Measurements from ENCODE around the gene CAPN11. TPM values are rescaled to one million over a fixed set of nuclear protein-coding genes. Genes with fewer than 3 reads are reported as not detected.

The CAPN11 gene
- 1 to 10 TPM; 2.5 to 3.0 TPM for total RNA-seq

DNA sequence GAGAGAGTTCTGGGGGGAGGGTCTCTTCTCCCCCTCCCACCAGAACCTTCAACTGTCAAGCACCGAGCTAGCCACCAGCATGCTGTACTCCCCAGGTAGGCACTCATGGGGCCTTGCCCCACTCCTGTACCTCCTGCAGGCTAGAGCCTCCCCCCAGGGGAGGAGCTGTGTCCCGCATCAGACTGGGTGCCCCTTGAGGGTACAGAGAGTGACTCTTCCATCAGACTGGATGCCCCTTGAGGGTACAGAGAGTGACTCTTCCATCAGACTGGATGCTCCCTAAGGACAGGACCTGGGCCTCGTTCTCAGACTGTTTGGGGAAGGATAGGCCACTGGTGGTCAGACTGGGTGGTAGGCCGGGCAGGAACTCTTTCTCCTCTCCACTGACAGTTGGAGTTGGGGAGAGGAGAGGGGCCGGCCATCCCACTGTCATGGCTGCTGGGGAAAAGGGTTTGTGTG lies at the start of gene CAPN11:
TSS of gene CAPN11 (plus strand) at position 51 of the 459 bp plus-strand sequence. CDS start at position 80, 29 bp downstream.
- DNase-seq: no peak
- POLR2A ChIA-PET: no interaction called here
- H3K4me1 Mint-ChIP-seq: peaks cover 9% of the 10 kb centered on the region

DNA sequence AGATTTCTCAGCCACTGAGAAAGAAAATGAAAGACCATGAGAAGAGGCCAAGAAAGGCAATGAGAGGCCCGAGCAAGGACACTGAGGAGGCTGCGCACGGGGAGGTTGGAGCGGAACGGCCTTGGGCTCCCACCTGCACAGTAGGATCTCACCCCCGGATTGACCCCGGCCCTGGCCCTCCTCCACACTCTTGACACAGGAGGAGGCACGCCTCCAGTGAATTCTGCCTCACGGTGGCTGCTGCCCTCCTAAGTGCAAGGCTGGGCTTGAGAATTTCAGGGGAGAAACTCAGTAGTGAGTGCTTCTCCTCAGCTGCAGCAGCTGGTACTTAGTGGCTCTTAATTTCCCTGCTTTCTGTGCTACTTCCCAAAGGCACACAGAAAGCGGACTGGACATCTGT lies 49.4 kb upstream of the CAPN11 start:
- ChIA-PET CTCF (interaction anchor here (1.0 to 1.3 kb wide), 4 partner anchors 10 to 51 kb away, joined by 3 to 7 read pairs (median 4); no protein-coding TSS in a partner anchor), POLR2A (no interaction called here)
- H3K4me3 Mint-ChIP-seq: no peak overlapping the region
- no peaks in the 10 kb centered on the region for H3K27me3 Mint-ChIP-seq
- peaks cover 30% of the 10 kb centered on the region for H3K36me3 Mint-ChIP-seq (ENCODE audit: low read depth)
- H3K9me3 Mint-ChIP-seq: no peaks in the 10 kb centered on the region
- no peak for DNase-seq
- H3K4me1 Mint-ChIP-seq: peaks cover 15% of the 10 kb centered on the region
- no peak overlapping the region for H3K27ac Mint-ChIP-seq

More for the DNA sequence above, at the start of gene CAPN11:
- Mint-ChIP-seq H3K9me3 (no peaks in the 10 kb centered on the region), H3K36me3 (ENCODE audit: low read depth) (no peaks in the 10 kb centered on the region), H3K4me3 (no peak within 1 kb of the TSS), H3K27me3 (peaks cover 4% of the 10 kb centered on the region), H3K27ac (peak within 1 kb of the TSS; percentile 2)
- CTCF ChIA-PET: interaction anchor here (1.0 kb wide), 1 partner anchor 11 kb away, joined by 3 read pairs; no protein-coding TSS in a partner anchor

DNA sequence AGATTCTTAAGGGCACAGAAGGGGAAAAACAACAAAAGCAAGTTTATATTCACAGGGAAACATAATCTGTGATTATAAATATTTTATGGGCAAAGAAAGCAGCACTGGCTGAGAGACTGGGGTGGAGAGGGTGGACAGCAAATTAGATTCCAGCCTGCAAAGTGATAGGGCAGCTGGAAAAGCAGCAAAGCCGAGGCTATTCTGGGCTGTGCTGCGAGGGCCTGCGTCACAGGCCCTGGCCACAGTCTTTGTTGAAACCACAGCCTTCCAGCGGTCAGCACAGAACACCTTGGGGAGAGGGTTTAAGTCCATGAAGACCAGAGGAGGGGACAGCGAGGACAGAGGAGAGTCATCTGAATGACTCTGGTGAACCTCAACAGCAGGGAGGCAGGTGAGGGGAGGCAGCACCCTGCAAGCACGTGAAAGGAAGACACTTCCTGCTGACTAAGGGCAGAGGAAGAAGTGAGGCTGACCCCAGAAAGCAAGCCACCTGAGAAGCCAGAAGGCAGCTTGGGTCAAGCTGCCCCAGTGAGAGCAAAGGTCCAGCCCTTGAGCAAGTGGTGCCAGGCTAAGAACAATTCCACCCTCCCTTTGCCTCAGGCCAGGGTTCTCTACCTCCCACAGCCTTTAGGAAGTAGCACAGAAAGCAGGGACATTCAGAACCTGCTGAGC lies 48.5 kb upstream of the CAPN11 start:
- no peak for DNase-seq
- ChIA-PET POLR2A (no interaction called here), CTCF (interaction anchor here (1.0 to 1.8 kb wide), 5 partner anchors 10 to 50 kb away, joined by 3 to 4 read pairs (median 3); no protein-coding TSS in a partner anchor)
- Mint-ChIP-seq H3K36me3 (ENCODE audit: low read depth) (peaks cover 32% of the 10 kb centered on the region), H3K27ac (no peak overlapping the region), H3K4me1 (peaks cover 16% of the 10 kb centered on the region), H3K27me3 (no peaks in the 10 kb centered on the region), H3K4me3 (no peak overlapping the region), H3K9me3 (no peaks in the 10 kb centered on the region)

DNA sequence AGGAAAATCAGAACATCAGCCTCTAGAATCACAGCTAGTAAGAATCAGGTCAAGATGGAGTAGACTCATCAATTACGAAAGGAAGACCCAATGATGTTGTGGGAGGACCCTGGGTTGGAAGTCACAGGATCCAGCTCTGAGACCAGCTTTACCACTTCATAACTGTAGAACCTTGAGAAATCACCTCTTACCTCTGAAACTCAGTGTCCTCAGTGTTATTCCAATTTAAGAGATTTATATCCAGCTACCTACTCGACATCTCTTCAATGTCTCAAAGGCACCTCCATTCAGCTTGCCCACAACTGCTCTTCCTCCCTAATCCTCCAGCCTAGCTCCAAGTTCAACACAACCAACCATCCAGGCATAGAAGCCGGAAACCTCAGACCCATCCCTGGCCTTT lies 47.7 kb upstream of the CAPN11 start:
- Mint-ChIP-seq H3K9me3 (no peaks in the 10 kb centered on the region), H3K4me1 (peaks cover 23% of the 10 kb centered on the region), H3K36me3 (ENCODE audit: low read depth) (peaks cover 36% of the 10 kb centered on the region), H3K27me3 (no peaks in the 10 kb centered on the region), H3K4me3 (no peak overlapping the region), H3K27ac (no peak overlapping the region)
- POLR2A ChIA-PET: no interaction called here
- CTCF ChIA-PET: interaction anchor here (0.7 to 1.8 kb wide), 6 partner anchors 9 to 37 kb away, joined by 3 to 7 read pairs (median 3); no protein-coding TSS in a partner anchor
- no peak for DNase-seq

DNA sequence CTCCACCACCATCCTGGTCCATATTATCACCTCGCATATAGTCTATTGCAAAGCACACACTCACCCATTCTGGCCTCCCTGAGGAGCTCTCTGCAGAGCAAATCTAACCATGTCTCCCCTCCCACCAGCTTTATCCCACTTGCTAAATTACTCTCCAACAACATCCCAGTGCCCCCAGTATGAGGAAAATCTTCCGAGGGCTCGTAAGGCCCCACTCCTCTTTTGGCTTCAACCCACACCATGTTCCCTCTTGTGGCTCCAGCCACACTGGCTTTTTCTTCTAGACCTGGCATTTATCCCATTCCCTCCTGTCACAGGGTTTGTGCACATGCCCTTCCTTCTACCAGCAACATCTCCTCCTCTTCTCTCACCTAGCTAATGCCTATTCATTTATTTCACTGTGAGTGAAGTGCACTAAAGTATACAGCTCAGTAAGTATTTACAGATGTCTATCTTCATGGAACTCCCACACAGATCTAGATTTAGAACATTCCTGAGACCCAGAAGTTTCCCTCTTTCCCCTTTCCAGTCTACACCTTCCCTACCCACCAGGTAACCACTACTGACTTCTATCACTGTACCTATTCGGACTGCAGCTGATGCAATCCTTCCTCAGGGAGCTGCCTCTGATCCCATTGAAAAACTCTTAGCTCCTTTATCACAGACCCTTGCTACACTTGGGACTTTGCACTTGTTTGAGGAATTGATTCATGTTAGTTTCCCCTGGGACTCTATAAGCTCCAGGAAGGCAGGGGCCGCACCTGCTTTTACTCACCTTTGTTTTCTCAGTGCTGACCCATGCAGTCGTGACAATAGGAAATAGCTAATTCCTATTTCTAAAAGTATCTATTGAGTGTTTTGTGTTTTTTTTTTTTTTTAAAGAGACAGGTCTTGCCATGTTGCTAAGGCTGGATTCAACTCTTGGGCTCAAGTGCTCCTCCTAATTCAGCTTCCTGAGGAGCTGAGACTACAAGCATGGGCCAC lies 46.9 kb upstream of the CAPN11 start:
- Mint-ChIP-seq H3K36me3 (ENCODE audit: low read depth) (peaks cover 37% of the 10 kb centered on the region), H3K9me3 (no peaks in the 10 kb centered on the region), H3K27me3 (no peaks in the 10 kb centered on the region), H3K4me3 (no peak overlapping the region), H3K27ac (no peak overlapping the region), H3K4me1 (peaks cover 29% of the 10 kb centered on the region)
- no peak for DNase-seq
- POLR2A ChIA-PET: interaction anchor here (0.6 kb wide), 1 partner anchor 200 kb away, joined by 3 read pairs; no protein-coding TSS in a partner anchor
- CTCF ChIA-PET: interaction anchor here (0.7 to 1.8 kb wide), 7 partner anchors 9 to 351 kb away, joined by 3 to 7 read pairs (median 3); no protein-coding TSS in a partner anchor

DNA sequence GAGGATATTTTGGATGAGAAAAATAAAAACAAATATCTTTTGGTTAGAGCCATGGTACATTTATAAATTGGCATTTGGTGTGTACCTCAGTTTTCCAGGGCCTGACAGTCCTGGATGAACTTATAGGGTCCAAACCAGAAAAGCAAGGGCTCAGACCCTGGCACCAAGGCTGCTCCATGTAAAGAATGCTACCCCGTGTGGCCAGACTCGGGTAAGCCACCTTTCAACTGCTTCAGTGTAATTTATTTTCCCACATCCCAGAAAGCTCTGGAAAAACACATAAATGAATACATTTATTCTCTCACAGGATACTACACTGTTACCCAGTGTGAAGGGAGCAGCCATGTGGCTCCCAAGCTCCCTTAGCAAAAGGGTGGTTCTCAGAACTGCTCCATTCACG lies 45.2 kb upstream of the CAPN11 start:
- DNase-seq: no peak
- ChIA-PET CTCF (no interaction called here), POLR2A (no interaction called here)
- Mint-ChIP-seq H3K27ac (peak overlapping the region; percentile 17), H3K27me3 (no peaks in the 10 kb centered on the region), H3K9me3 (no peaks in the 10 kb centered on the region), H3K4me3 (no peak overlapping the region), H3K36me3 (ENCODE audit: low read depth) (peaks cover 41% of the 10 kb centered on the region), H3K4me1 (peaks cover 39% of the 10 kb centered on the region)

DNA sequence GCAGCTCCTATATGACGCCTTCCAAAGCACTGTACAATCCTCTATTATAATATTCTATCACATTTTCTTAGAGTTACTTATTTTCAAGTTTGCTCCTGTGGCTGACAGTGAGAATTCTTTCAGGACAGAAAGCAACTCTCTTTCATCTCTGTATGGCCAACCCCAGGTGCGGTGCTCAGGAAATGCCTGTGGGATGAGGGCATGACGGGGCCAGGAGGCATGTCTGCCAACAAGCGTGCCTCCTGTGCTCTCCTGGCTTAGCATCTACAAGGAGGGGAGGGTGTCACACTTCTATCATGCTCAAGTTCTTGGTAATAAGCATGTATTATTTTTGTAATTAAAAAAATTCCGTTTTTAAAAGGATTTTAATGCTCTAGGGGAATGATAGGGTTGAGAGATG lies 42.8 kb upstream of the CAPN11 start:
- no peak overlapping the region for H3K4me3 Mint-ChIP-seq
- ChIA-PET POLR2A (no interaction called here), CTCF (interaction anchor here (1.1 to 2.9 kb wide), 3 partner anchors 9 to 19 kb away, joined by 3 to 14 read pairs (median 3); no protein-coding TSS in a partner anchor)
- DNase-seq: no peak
- H3K4me1 Mint-ChIP-seq: peaks cover 49% of the 10 kb centered on the region
- no peaks in the 10 kb centered on the region for H3K27me3 Mint-ChIP-seq
- peaks cover 43% of the 10 kb centered on the region for H3K36me3 Mint-ChIP-seq (ENCODE audit: low read depth)
- no peaks in the 10 kb centered on the region for H3K9me3 Mint-ChIP-seq
- H3K27ac Mint-ChIP-seq: no peak overlapping the region

DNA sequence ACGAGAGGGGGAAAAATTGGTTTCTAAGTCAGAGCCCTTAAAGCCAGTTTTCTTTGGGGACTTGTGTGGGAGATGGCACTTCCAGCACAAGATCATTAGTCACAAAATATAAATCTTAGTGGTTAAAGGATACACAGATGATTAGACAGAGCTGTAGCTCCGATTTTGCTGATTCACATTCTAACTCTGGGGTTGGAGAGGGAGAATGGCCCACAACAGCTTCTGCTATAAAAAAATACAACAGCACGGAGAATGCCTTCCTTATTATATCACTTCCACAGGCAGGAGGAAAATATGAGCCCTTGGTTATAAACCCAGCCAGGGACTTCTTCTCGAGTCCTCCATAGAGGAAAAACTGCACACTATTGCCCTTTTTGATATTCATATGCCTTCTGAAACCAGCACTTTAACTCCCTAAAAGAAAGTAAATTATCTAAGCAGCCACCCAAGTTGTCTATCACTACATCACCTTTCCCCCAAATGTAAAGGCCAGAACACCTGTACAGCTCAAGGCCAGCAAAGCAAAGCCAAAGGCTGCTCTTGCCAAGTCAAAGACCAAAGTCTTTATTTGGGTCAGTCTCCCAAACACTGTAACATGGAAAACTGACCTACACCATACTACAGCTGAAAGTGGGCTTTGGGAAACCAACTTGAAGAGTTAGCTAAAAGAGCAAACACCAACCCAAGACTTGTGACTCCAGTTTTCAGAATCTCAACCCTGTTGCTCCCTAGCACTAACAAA lies 41.8 kb upstream of the CAPN11 start:
- peak overlapping the region; percentile 63 for H3K27ac Mint-ChIP-seq
- DNase-seq: no peak
- POLR2A ChIA-PET: interaction anchor here (0.6 kb wide), 1 partner anchor 1371 kb away, joined by 3 read pairs; the partner anchor contains the start of gene TBCC
- H3K27me3 Mint-ChIP-seq: no peaks in the 10 kb centered on the region
- peaks cover 50% of the 10 kb centered on the region for H3K4me1 Mint-ChIP-seq
- peaks cover 35% of the 10 kb centered on the region for H3K36me3 Mint-ChIP-seq (ENCODE audit: low read depth)
- CTCF ChIA-PET: interaction anchor here (1.3 to 2.9 kb wide), 5 partner anchors 10 to 196 kb away, joined by 3 to 14 read pairs (median 3); partner anchors contain the start of gene AARS2
- H3K9me3 Mint-ChIP-seq: no peaks in the 10 kb centered on the region
- no peak overlapping the region for H3K4me3 Mint-ChIP-seq

DNA sequence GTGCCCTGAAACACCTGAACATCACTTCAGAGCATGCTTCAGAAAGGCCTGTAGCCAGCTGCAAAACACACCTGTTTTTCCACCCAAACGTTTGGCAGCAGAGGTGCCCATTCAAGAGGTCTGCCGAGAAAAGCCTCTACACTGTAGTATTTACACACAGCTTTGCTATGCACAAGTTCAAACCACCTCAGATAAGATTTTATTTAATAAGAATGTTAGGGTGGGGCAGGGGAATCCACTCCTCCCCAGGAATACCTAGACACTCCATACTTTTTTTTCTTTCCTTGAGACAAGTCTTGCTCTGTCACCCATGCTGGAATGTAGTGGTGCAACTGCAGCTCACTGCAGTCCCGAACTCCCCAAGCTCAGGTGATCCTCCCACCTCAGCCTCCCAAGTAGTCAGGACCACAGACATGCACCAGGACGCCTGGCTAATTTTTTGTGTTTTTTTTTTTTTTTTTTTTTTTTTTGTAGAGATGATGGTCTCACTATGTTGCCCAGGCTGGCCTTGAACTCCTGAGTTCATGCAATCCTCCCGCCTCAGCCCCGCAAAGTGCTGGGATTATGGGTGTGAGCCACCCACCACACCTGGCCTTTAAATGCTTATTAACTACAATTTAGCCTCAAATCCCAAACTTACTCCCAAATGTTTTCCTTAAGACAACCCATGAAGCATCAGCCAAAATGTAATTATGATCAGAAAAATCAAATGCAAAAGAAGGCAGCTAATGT lies 41.1 kb upstream of the CAPN11 start:
- ChIA-PET CTCF (interaction anchor here (1.3 to 2.9 kb wide), 6 partner anchors 10 to 196 kb away, joined by 3 to 14 read pairs (median 4); partner anchors contain the start of gene AARS2), POLR2A (no interaction called here)
- Mint-ChIP-seq H3K27ac (no peak overlapping the region), H3K4me1 (peaks cover 53% of the 10 kb centered on the region), H3K27me3 (no peaks in the 10 kb centered on the region), H3K36me3 (ENCODE audit: low read depth) (peaks cover 30% of the 10 kb centered on the region), H3K4me3 (no peak overlapping the region), H3K9me3 (no peaks in the 10 kb centered on the region)
- no peak for DNase-seq

DNA sequence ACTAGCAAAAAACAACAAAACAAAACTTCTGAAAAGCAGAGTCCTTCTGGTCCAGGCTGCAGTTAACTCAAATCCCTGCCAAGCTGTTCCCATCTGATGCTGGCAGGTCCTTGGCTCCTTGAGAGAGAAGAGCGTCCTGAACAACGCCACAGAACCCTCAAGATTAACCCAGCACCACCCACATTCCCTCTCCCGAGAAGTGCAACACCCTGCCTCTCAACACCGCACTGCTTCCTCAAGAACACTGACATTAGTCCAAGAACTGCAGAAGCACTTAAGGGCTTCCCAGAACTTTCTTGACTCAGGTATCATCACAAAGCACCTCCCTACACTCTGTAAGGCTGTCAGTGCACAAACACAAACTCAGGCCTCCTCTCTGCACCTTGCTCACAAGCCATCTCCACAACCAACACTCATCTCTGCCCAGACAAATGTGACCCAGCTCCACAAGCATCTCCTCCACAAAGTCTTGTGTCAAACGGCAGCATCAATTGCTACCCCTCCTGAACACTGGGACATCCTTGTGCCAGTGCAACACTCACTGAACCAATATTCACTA lies 38.8 kb upstream of the CAPN11 start:
- Mint-ChIP-seq H3K27ac (no peak overlapping the region), H3K27me3 (no peaks in the 10 kb centered on the region), H3K36me3 (ENCODE audit: low read depth) (peaks cover 31% of the 10 kb centered on the region), H3K4me1 (peaks cover 75% of the 10 kb centered on the region), H3K9me3 (no peaks in the 10 kb centered on the region), H3K4me3 (no peak overlapping the region)
- DNase-seq: no peak
- POLR2A ChIA-PET: interaction anchor here (0.7 kb wide), 1 partner anchor 500 kb away, joined by 3 read pairs; no protein-coding TSS in a partner anchor
- CTCF ChIA-PET: no interaction called here

DNA sequence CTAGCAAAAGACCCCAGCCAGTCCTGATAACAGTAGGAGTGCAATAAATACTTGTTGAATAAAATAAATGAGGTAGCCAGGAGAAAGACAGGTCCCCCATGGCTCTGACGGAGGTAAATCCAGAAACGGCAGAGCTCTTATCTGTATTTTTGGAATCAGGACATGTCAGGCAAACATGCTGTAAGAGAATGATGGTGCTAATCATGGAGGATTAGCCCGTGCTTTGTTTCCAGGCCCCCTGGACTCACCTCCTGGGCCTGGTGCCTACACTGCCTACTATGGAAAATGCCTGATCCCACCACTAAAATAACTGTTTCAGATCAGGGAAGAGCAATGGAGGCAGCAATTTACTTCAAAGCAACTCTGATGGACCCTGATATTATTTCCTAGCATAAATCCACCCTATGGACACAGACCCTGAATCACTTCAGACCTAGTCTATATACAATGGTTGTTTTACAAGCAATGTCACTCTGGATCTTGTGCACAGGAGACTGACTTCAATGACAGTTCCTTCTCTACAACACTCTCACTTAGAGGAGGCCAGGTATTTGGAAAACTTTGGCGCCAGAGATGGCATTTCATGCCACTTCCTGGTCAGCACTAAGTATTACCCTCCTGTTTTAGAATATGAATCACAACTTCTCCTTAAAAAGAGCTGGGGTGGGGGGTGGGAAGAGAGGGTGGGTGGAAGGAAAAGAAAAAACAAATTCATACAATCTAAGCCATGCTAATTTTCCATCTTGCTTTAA lies 37.8 kb upstream of the CAPN11 start:
- ChIA-PET POLR2A (no interaction called here), CTCF (interaction anchor here (0.8 to 1.2 kb wide), 3 partner anchors 10 to 148 kb away, joined by 3 read pairs; no protein-coding TSS in a partner anchor)
- no peak for DNase-seq
- Mint-ChIP-seq H3K36me3 (ENCODE audit: low read depth) (peaks cover 30% of the 10 kb centered on the region), H3K27ac (no peak overlapping the region), H3K4me3 (no peak overlapping the region), H3K9me3 (no peaks in the 10 kb centered on the region), H3K27me3 (no peaks in the 10 kb centered on the region), H3K4me1 (peaks cover 75% of the 10 kb centered on the region)
